ENCODE measurements around the gene SLC13A3.

DNA sequence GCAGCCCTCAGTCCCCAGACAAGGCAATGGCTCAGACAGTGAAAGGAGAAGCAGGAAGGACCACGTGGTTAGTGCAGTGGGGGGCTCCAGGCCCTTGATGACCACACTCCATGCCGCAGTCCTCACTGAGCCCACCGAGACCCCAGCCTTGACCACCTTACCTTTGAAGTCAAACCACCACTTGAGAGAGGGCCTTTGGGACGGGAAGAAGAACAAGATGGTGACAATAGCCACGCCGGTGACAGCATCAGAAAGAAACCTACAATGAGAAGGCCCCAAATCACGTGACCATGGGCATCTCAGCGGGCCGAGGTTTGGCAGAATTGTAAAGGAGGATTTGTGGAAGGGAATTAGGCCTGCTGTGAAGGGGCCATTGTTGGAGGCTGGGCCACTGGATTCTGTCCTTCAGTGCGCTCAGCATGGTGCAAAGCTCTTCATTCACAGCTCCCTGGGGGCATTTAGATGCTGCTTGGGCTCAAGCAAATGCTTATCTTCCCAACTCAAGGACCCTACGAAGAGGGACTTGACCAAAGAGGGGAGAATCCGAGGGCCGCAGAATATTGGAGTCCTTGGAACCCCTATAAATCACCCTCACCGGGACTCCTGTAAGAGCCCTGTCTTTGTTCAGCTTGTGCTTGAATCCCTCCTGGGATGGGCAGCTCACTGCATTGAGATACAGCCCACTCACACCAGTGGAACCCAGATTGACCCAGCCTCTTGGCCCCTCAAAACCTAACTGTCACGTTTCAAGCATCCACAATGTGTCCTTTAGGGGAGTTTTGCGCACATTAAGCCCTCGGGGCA is 67.6 kb downstream of the SLC13A3 start:
- TF ChIP-seq, protein P1, sequence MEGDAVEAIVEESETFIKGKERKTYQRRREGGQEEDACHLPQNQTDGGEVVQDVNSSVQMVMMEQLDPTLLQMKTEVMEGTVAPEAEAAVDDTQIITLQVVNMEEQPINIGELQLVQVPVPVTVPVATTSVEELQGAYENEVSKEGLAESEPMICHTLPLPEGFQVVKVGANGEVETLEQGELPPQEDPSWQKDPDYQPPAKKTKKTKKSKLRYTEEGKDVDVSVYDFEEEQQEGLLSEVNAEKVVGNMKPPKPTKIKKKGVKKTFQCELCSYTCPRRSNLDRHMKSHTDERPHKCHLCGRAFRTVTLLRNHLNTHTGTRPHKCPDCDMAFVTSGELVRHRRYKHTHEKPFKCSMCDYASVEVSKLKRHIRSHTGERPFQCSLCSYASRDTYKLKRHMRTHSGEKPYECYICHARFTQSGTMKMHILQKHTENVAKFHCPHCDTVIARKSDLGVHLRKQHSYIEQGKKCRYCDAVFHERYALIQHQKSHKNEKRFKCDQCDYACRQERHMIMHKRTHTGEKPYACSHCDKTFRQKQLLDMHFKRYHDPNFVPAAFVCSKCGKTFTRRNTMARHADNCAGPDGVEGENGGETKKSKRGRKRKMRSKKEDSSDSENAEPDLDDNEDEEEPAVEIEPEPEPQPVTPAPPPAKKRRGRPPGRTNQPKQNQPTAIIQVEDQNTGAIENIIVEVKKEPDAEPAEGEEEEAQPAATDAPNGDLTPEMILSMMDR (conservative IDR thresholded peaks at IDR 0.05), result no peak
- TF ChIP-seq EZH2 (IDR thresholded peaks at IDR 0.05; ENCODE audit: low read depth), result no peak

Data from PC-9 (cell line).